ENCODE results near the gene NACA.

GRCh38 chr12:56728139-56728861, 3.2 kb upstream of the NACA start:
- TF ChIP-seq ZBTB33 (IDR thresholded peaks at IDR 0.05; ENCODE audit: extremely low read depth, insufficient replicate concordance, low read length) (no peak), EZH2phosphoT487 (IDR thresholded peaks at IDR 0.05; ENCODE audit: borderline replicate concordance) (no peak), POLR2A (IDR thresholded peaks at IDR 0.05; ENCODE audit: borderline replicate concordance, extremely low read depth, insufficient read depth, insufficient read length) (no peak), REST (IDR thresholded peaks at IDR 0.05; ENCODE audit: low read depth) (no peak), CTCF (IDR thresholded peaks at IDR 0.05 in 2 of 3, conservative IDR thresholded peaks at IDR 0.05 in 1 of 3; ENCODE audit: borderline replicate concordance in 1 of 3, insufficient read depth in 1 of 3, low read depth in 2 of 3, low read length in 2 of 3) (no peak)

All from HCT116 (cell line).